ENCODE data around the gene TBC1D22A.

- TF ChIP-seq, protein P1, sequence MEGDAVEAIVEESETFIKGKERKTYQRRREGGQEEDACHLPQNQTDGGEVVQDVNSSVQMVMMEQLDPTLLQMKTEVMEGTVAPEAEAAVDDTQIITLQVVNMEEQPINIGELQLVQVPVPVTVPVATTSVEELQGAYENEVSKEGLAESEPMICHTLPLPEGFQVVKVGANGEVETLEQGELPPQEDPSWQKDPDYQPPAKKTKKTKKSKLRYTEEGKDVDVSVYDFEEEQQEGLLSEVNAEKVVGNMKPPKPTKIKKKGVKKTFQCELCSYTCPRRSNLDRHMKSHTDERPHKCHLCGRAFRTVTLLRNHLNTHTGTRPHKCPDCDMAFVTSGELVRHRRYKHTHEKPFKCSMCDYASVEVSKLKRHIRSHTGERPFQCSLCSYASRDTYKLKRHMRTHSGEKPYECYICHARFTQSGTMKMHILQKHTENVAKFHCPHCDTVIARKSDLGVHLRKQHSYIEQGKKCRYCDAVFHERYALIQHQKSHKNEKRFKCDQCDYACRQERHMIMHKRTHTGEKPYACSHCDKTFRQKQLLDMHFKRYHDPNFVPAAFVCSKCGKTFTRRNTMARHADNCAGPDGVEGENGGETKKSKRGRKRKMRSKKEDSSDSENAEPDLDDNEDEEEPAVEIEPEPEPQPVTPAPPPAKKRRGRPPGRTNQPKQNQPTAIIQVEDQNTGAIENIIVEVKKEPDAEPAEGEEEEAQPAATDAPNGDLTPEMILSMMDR (IDR thresholded peaks at IDR 0.05) = no peak
- TF ChIP-seq POLR2A (IDR thresholded peaks at IDR 0.05) = no peak
Measured at GRCh38 chr22:46941968-46942798, 179.7 kb downstream of the TBC1D22A start.

Measured in right lobe of liver (tissue), 4 donors.